ENCODE measurements around the gene EGLN2. TPM values are rescaled to one million over a fixed set of nuclear protein-coding genes. Genes with fewer than 3 reads are reported as not detected.
"Not testable (repeated sequence)": the region's sequence is repeated elsewhere in the genome, so short reads cannot be mapped to it uniquely, and the experiment has no call there.

EGLN2 gene
- total RNA-seq, 1 donor: 146 TPM

GRCh38 chr19:40775632-40776022, 23.4 kb upstream of the EGLN2 start:
- no peak for DNase-seq (ENCODE audit: low read depth in 2 of 3, low spot score in 2 of 3)

DNA sequence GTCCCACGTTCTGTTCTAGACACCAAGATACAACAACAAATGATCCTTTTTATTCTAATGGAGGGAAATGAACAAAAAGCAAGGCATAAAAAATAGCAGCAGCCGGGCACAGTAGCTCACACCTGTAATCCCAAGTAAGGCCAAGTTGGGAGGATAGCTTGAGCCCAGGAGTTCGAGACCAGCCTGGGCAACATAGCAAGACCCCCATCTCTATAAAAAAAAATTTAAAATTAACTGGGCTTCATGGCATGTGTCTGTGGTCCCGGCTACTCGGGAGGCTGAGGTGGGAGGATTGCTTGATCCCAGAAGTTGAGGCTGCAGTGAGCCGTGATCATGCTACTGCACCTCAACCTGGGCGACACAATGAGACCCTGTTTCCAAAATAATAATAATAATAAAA, 22.6 kb upstream of the EGLN2 start:
- DNase-seq (ENCODE audit: low read depth in 2 of 3, low spot score in 2 of 3): no peak

DNA sequence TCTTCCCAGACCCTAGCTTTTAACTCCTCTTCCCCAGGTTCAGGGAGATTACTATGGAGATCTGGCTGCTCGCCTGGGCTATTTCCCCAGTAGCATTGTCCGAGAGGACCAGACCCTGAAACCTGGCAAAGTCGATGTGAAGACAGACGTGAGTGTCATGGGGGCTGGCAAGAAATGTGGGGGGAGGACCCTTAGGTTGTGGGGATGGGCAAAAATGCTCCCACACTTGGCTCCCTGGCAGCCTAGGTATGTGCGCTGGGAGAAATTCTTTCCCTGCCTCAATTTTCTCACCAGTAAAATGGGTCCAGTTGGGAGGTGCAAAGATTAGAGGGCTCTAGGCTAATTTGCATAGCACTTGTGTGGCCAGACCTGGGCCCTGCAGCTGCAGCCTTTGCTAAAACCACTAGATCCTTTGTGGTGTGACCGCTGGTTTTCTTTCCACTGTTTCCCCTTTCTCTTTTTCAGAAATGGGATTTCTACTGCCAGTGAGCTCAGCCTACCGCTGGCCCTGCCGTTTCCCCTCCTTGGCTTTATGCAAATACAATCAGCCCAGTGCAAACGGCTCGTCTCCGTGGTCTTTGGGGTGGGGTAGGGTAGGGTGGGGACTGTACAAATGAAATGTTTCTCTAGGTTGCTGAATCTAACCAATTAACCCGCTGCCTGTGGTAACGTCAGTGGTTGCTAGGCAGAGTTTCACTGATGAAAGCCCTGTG, 21.9 kb upstream of the EGLN2 start:
- peak in 2 of 3 donors; percentile 98 to 99 for DNase-seq (ENCODE audit: low read depth in 2 of 3, low spot score in 2 of 3)

GRCh38 chr19:40777645-40777936, 21.4 kb upstream of the EGLN2 start:
- DNase-seq (ENCODE audit: low read depth in 2 of 3, low spot score in 2 of 3): peak in 1 of 3 donors; percentile 78

GRCh38 chr19:40777937-40778705, 20.9 kb upstream of the EGLN2 start, which contains the start of gene RAB4B:
TSS of gene RAB4B (plus strand) at chr19:40778247. CDS start at chr19:40778376, 129 bp downstream.
- peak; percentile 97 to 100 (median 100) for DNase-seq (ENCODE audit: low read depth in 2 of 3, low spot score in 2 of 3)

GRCh38 chr19:40778706-40779284, 20.2 kb upstream of the EGLN2 start:
- peak in 1 of 3 donors; percentile 22 for DNase-seq (ENCODE audit: low read depth in 2 of 3, low spot score in 2 of 3)

GRCh38 chr19:40780582-40780981, 18.4 kb upstream of the EGLN2 start:
- no peak for DNase-seq (ENCODE audit: low read depth in 2 of 3, low spot score in 2 of 3)

- no peak for DNase-seq (ENCODE audit: low read depth in 2 of 3, low spot score in 2 of 3)
These were observed 17.9 kb upstream of the EGLN2 start for GRCh38 chr19:40781140-40781539.

DNA sequence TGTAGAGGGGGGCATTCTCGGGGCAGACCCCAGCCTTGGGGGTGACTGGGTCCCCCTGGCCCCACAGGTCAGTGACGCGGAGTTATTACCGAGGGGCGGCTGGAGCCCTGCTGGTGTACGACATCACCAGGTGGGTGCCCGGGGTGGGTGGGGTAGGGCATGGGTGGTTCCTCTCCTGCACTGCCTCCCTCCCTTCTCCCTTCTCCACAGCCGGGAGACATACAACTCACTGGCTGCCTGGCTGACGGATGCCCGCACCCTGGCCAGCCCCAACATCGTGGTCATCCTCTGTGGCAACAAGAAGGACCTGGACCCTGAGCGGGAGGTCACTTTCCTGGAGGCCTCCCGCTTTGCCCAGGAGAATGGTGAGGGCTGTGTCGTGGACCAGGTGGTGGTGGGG, 15.3 kb upstream of the EGLN2 start:
- DNase-seq (ENCODE audit: low read depth in 2 of 3, low spot score in 2 of 3): no peak

- not testable (repeated sequence) for DNase-seq (ENCODE audit: low read depth in 2 of 3, low spot score in 2 of 3)
These were observed 14.8 kb upstream of the EGLN2 start for GRCh38 chr19:40784146-40784545.

DNA sequence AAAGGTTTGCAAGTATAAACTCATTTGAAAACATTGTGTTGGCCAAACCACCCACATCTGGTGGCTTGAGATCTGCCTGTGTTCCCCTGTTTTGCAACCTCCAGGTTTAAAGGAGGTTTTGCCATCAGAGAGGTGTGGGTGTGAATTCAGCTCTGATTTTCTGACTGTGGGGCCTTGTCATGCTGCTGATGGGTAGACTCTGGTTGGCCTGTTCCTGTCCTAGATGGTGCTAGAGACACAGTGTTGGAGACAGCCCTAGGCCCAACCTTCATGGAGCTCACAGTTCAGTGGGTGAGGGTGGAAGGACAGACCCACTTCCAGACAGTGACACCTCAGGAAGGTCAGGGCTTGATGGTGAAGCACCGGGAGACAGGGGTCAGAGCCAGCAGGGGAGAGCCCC, 13.5 kb upstream of the EGLN2 start:
- no peak for DNase-seq (ENCODE audit: low read depth in 2 of 3, low spot score in 2 of 3)

DNA sequence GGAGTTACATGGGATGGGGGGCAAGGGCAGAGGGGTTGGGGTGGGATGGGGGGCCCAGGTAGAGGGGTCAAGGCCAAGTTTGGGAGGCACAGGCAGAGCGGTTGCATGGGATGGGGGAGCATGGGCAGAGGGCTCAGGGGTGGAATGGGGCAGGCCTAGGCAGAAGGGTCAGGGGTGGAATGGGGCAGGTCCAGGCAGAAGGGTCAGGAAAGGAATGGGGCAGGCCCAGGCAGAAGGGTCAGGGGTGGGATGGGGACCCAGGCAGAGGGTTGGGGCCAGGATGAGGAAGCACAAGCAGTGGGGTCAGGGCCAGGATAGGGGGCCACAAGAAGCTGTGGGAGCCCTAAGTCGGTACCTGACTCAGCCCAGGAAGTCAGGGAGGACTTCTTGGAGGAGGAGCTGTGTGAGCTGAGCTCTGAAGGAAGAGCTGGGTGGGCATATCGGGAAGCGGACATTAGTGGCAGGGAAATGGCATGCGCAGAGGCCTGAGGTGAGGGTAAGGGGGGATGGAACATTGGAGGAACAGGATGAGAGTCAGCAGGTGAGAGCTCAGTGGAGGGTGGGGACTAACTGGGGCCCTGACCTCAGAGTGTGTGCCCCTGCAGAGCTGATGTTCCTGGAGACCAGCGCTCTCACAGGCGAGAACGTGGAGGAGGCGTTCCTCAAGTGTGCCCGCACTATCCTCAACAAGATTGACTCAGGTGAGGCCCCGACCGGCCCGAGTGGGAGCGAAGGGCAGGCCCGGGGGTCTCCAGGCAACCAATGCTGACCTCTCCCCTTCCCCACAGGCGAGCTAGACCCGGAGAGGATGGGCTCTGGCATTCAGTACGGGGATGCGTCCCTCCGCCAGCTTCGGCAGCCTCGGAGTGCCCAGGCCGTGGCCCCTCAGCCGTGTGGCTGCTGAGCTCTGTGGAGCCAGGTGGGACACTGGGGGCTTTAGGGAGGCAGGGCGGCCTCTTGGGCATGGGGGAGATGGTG, 12.6 kb upstream of the EGLN2 start:
- no peak for DNase-seq (ENCODE audit: low read depth in 2 of 3, low spot score in 2 of 3)

GRCh38 chr19:40791349-40791748, 7.6 kb upstream of the EGLN2 start:
- no peak for DNase-seq (ENCODE audit: low read depth in 2 of 3, low spot score in 2 of 3)

GRCh38 chr19:40791996-40792395, 7.0 kb upstream of the EGLN2 start:
- no peak for DNase-seq (ENCODE audit: low read depth in 2 of 3, low spot score in 2 of 3)

DNA sequence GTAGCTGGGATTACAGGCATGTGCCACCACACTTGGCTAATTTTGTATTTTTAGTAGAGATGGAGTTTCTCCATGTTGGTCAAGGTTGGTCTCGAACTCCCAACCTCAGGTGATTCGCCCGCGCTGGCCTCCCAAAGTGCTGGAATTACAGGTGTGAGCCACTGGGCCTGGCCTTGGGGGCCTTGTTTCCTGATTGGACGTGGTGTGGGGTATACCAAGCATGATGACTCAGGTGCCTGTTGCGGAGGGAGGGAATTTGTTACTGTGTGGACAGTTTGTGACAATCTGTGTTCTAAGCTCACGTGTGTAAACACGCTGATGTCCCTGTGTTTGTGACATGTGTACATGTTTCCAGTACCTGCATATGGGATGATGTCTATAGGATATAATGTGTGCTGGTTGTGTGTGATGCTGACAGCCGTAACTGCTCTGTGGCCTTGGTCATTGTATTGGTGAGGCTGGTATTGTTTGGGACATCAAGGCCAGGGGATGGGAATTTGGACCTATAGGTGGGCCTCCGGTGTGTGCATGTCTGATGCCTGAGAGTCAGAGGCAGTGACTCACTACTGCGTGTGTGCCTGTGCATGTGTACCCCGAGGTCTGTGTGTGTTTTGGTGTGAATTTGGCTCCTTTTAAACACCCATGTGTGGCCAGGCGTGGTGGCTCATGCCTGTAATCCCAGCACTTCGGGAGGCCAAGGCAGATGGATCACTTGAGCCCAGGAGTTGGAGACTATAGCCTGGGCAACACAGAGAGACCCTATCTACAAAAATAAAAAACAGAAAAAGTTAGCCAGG, 1.6 kb upstream of the EGLN2 start:
- no peak for DNase-seq (ENCODE audit: low read depth in 2 of 3, low spot score in 2 of 3)

DNA sequence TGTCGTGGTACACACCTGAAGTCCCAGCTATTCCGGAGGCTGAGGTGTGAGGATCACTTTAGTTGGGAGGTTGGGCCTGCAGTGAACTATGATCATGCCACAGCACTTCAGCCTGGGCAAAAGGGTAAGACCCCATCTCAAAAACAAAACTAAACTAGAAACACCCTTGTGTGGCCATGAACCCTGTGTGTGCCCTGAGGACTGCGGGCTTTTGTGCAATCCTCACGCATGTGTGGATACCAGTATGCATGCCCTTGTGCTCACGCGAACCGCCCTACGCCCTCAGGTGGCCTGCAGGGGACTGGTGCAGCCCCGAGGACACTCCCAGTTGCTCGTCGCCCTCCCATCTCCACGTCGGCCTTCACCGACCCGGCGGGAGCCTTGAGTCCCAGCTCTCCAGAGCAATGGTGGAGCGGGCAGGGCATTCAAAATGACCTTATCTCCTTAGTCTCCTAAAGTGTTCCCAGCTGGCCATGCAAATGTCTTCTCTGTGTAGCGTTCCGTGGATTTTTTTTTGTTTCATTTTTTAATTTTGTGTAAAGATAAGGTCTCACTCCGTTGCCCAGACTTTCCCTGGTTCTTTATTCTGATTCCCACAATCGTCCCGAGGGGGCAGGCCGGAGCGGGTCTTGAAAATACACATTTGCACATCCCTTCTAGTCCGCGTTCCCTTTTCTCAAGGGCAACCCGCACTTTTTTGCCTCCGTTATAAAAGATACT, 868 bp upstream of the EGLN2 start:
- DNase-seq (ENCODE audit: low read depth in 2 of 3, low spot score in 2 of 3): peak in 2 of 3 donors; percentile 86 to 87

GRCh38 chr19:40799558-40800338, 757 bp downstream of the EGLN2 start:
- no peak for DNase-seq (ENCODE audit: low read depth in 2 of 3, low spot score in 2 of 3)

DNA sequence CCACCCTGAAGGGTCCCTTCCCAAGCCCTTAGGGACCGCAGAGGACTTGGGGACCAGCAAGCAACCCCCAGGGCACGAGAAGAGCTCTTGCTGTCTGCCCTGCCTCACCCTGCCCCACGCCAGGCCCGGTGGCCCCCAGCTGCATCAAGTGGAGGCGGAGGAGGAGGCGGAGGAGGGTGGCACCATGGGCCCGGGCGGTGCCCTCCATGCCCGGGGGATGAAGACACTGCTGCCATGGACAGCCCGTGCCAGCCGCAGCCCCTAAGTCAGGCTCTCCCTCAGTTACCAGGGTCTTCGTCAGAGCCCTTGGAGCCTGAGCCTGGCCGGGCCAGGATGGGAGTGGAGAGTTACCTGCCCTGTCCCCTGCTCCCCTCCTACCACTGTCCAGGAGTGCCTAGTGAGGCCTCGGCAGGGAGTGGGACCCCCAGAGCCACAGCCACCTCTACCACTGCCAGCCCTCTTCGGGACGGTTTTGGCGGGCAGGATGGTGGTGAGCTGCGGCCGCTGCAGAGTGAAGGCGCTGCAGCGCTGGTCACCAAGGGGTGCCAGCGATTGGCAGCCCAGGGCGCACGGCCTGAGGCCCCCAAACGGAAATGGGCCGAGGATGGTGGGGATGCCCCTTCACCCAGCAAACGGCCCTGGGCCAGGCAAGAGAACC, 1.5 kb downstream of the EGLN2 start:
- DNase-seq (ENCODE audit: low read depth in 2 of 3, low spot score in 2 of 3): no peak

All from hematopoietic multipotent progenitor cell (in vitro differentiated cells).